ENCODE data around the gene UBE4B. TPM values are rescaled to one million over a fixed set of nuclear protein-coding genes. Genes with fewer than 3 reads are reported as not detected.

The UBE4B gene
- total and polyA plus RNA-seq, 10 of the 15 experiments (the other 5 are each of a cell fraction or from before 2014, with no cell fraction given), result 2.9 to 32.6 (median 20.7) TPM

DNA sequence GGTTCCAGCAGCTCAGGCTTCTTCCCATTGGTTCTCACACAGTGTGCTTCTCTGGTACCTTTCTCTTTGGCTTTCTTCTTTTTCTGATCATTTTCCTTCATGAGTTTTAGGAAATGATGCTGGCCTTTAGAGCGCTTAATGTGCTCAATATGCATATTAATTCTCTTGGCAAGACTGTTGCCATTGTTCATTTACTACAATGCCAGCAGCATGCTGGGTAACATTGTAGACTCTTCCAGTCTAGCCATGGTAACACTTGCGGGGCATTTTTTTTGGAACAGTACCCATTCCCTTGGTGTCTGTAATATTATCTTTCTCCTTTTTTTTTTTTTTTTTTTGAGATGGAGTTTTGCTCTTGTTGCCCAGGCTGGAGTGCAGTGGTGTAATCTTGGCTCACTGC, 21.7 kb downstream of the UBE4B start:
- DNase-seq (ENCODE audit: low read depth, low spot score), result no peak
- in situ Hi-C loops (cut with MboI) (no loop called here), intact Hi-C loops (cut with micrococcal nuclease; ENCODE audit: unreplicated experiment) (no loop called here)
- H3K27ac ChIP-seq (ENCODE audit: control insufficient read depth, insufficient read depth), result no peak overlapping the region
- TF ChIP-seq SMC3 (IDR thresholded peaks at IDR 0.05; ENCODE audit: borderline replicate concordance, low read length) (no peak), IRF4 (IDR thresholded peaks at IDR 0.05; ENCODE audit: low read depth, low read length) (no peak), ZNF274 (IDR thresholded peaks at IDR 0.05; ENCODE audit: insufficient read depth, insufficient read length) (no peak), E4F1 (IDR thresholded peaks at IDR 0.05; ENCODE audit: borderline replicate concordance, partially characterized antibody) (no peak), RUNX3 (IDR thresholded peaks at IDR 0.05; ENCODE audit: low read length) (no peak)
- POLR2A ChIA-PET, result interaction anchor here (0.7 kb wide), 1 partner anchor 112 kb away, joined by 5 read pairs; no protein-coding TSS in a partner anchor
- no peaks in the 10 kb centered on the region for H3K9me3 ChIP-seq (replicated peaks; ENCODE audit: control insufficient read depth, insufficient read depth, low read length)
- H3K79me2 ChIP-seq (ENCODE audit: control insufficient read depth, insufficient read depth, low read length), result peaks cover 3% of the 10 kb centered on the region
- H3K4me1 ChIP-seq (ENCODE audit: control insufficient read depth, insufficient read depth, low read length), result no peaks in the 10 kb centered on the region; the same call in 1 of the 2 replicates
- no TSS peak for BruUV-seq (replicated peaks)
- SMC1A ChIA-PET (ENCODE audit: uncharacterized antibody, unreplicated experiment), result no interaction called here
- 92% methylated on average over 2 of the region's 2 CpGs for WGBS (ENCODE audit: insufficient coverage, insufficient replicate concordance, low lambda C conversion rate, missing lambda C conversion rate)
- FAIRE-seq, result no peak
- H3K9ac ChIP-seq (ENCODE audit: control insufficient read depth, insufficient read depth, low read length), result no peak overlapping the region
- no peak overlapping the region for H2AFZ ChIP-seq (ENCODE audit: control insufficient read depth, low read depth, low read length)
- H4K20me1 ChIP-seq (ENCODE audit: control insufficient read depth, insufficient read depth), result no peaks in the 10 kb centered on the region
- H3K36me3 ChIP-seq (ENCODE audit: control insufficient read depth in 2 of 2, insufficient read depth in 2 of 2, low read length in 1 of 2), result peaks cover 3 to 14% of the 10 kb centered on the region in 2 experiments
- RAD21 ChIA-PET (ENCODE audit: unreplicated experiment), result no interaction called here
- ATAC-seq, result no peak
- no peaks in the 10 kb centered on the region for H3K27me3 ChIP-seq (replicated peaks in 1 of 2; ENCODE audit: control insufficient read depth in 2 of 2, insufficient read depth in 2 of 2, low read length in 1 of 2)
- H3K4me2 ChIP-seq (ENCODE audit: control insufficient read depth, insufficient read depth), result no peak overlapping the region
- no peak overlapping the region for H3K4me3 ChIP-seq
- CTCF ChIA-PET, result interaction anchor here (0.9 kb wide), 1 partner anchor 20 kb away, joined by 5 read pairs; no protein-coding TSS in a partner anchor

DNA sequence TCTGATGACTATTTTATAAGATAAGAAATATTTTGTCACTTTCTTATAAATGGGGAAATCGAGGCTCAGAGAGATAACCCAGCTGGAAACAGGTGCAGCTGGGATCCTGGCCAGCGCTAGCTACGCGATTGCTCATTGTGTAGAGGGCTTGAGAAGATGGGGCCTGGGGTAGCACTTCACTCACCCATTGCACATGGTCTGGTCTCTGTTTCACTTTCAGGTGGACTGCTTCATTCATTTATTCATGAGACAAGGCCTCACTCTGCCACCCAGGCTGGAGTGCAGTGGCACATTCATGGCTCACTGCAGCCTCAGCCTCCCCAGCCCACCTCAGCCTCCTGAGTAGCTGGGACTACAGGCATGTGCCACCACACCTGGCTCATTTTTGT, 23.8 kb downstream of the UBE4B start:
- CTCF ChIA-PET, result interaction anchor here (0.9 kb wide), 1 partner anchor 21 kb away, joined by 4 read pairs; no protein-coding TSS in a partner anchor
- FAIRE-seq (no peak), ATAC-seq (peak; percentile 66), DNase-seq (ENCODE audit: low read depth, low spot score) (no peak)
- SMC1A ChIA-PET (ENCODE audit: uncharacterized antibody, unreplicated experiment), result interaction anchor here (0.5 kb wide), 1 partner anchor 160 kb away, joined by 3 read pairs; no protein-coding TSS in a partner anchor
- POLR2A ChIA-PET, result no interaction called here
- Histone ChIP-seq H3K9ac (ENCODE audit: control insufficient read depth, insufficient read depth, low read length) (no peak overlapping the region), H3K27me3 (replicated peaks in 1 of 2; ENCODE audit: control insufficient read depth in 2 of 2, insufficient read depth in 2 of 2, low read length in 1 of 2) (no peaks in the 10 kb centered on the region), H3K4me3 (no peak overlapping the region), H3K9me3 (replicated peaks; ENCODE audit: control insufficient read depth, insufficient read depth, low read length) (no peaks in the 10 kb centered on the region), H3K36me3 (ENCODE audit: control insufficient read depth in 2 of 2, insufficient read depth in 2 of 2, low read length in 1 of 2) (peaks cover 3 to 8% of the 10 kb centered on the region in 2 experiments), H3K79me2 (ENCODE audit: control insufficient read depth, insufficient read depth, low read length) (peaks cover 3% of the 10 kb centered on the region), H2AFZ (ENCODE audit: control insufficient read depth, low read depth, low read length) (no peak overlapping the region), H4K20me1 (ENCODE audit: control insufficient read depth, insufficient read depth) (no peaks in the 10 kb centered on the region), H3K27ac (ENCODE audit: control insufficient read depth, insufficient read depth) (no peak overlapping the region), H3K4me1 (ENCODE audit: control insufficient read depth, insufficient read depth, low read length) (no peaks in the 10 kb centered on the region; the same call in 1 of the 2 replicates), H3K4me2 (ENCODE audit: control insufficient read depth, insufficient read depth) (no peak overlapping the region)
- RAD21 ChIA-PET (ENCODE audit: unreplicated experiment), result no interaction called here
- intact Hi-C loops (cut with micrococcal nuclease; ENCODE audit: unreplicated experiment) (no loop called here), in situ Hi-C loops (cut with MboI) (no loop called here)
- BruUV-seq (replicated peaks), result no TSS peak
- WGBS (ENCODE audit: insufficient coverage, insufficient replicate concordance, low lambda C conversion rate, missing lambda C conversion rate), result 86% methylated on average over 4 of the region's 4 CpGs
- TF ChIP-seq ZNF24 (IDR thresholded peaks at IDR 0.05), result peak; percentile 76
- TF ChIP-seq, protein P1, sequence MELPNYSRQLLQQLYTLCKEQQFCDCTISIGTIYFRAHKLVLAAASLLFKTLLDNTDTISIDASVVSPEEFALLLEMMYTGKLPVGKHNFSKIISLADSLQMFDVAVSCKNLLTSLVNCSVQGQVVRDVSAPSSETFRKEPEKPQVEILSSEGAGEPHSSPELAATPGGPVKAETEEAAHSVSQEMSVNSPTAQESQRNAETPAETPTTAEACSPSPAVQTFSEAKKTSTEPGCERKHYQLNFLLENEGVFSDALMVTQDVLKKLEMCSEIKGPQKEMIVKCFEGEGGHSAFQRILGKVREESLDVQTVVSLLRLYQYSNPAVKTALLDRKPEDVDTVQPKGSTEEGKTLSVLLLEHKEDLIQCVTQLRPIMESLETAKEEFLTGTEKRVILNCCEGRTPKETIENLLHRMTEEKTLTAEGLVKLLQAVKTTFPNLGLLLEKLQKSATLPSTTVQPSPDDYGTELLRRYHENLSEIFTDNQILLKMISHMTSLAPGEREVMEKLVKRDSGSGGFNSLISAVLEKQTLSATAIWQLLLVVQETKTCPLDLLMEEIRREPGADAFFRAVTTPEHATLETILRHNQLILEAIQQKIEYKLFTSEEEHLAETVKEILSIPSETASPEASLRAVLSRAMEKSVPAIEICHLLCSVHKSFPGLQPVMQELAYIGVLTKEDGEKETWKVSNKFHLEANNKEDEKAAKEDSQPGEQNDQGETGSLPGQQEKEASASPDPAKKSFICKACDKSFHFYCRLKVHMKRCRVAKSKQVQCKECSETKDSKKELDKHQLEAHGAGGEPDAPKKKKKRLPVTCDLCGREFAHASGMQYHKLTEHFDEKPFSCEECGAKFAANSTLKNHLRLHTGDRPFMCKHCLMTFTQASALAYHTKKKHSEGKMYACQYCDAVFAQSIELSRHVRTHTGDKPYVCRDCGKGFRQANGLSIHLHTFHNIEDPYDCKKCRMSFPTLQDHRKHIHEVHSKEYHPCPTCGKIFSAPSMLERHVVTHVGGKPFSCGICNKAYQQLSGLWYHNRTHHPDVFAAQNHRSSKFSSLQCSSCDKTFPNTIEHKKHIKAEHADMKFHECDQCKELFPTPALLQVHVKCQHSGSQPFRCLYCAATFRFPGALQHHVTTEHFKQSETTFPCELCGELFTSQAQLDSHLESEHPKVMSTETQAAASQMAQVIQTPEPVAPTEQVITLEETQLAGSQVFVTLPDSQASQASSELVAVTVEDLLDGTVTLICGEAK (IDR thresholded peaks at IDR 0.05; ENCODE audit: borderline replicate concordance), result no peak
